H1 (cell line): ENCODE data around the gene TBC1D16. TPM values are rescaled to one million over a fixed set of nuclear protein-coding genes. Genes with fewer than 3 reads are reported as not detected.

ENCODE experiments used
- CHD1 ChIP-seq: IDR thresholded peaks from 2 replicates; pipeline ENCODE4 v1.6.1; 2012; ENCODE audit warnings: low read depth, low read length, improper control_type of control experiment
- CREB1 ChIP-seq: IDR thresholded peaks from 2 replicates; pipeline ENCODE4 v1.6.1; 2012; ENCODE audit warnings: inconsistent platforms
- EZH2 ChIP-seq: fragments of 200-600 bp; sonication (generic); IDR thresholded peaks from 2 replicates; pipeline ENCODE4 v1.7.1; 2012; ENCODE audit warnings: low read depth, mild to moderate bottlenecking, moderate library complexity, low read length, inconsistent platforms; ENCODE audit not compliant: severe bottlenecking
- FOSL1 ChIP-seq: IDR thresholded peaks from 2 replicates; pipeline ENCODE4 v1.6.1; 2011; ENCODE audit warnings: mild to moderate bottlenecking, low read depth, low read length, moderate library complexity; ENCODE audit not compliant: insufficient read depth
- GABPA ChIP-seq: IDR thresholded peaks from 2 replicates; pipeline ENCODE4 v1.6.1; 2011; ENCODE audit warnings: mild to moderate bottlenecking, low read length, moderate library complexity, borderline replicate concordance; ENCODE audit not compliant: insufficient read depth
- JUND ChIP-seq: IDR thresholded peaks from 2 replicates; pipeline ENCODE4 v1.6.1; 2011; ENCODE audit warnings: mild to moderate bottlenecking, improper control_type of control experiment, low read length
- POU5F1 ChIP-seq: IDR thresholded peaks from 2 replicates; pipeline ENCODE4 v1.6.1; 2011; ENCODE audit warnings: low read depth, mild to moderate bottlenecking, low read length, moderate library complexity
- RAD21 ChIP-seq, 2 experiments: IDR thresholded peaks in 1 of 2; conservative IDR thresholded peaks in 1 of 2; 2 replicates each; pipeline ENCODE4 v1.6.1; 2011; ENCODE audit warnings: low read depth in 2 of 2, low read length in 2 of 2, improper control_type of control experiment in 1 of 2, inconsistent platforms in 1 of 2, mild to moderate bottlenecking in 1 of 2, moderate library complexity in 1 of 2
- RFX5 ChIP-seq: IDR thresholded peaks from 2 replicates; pipeline ENCODE4 v1.6.1; 2011; ENCODE audit warnings: low read depth, low read length, improper control_type of control experiment, borderline replicate concordance
- polyA plus RNA-seq, 7 experiments: library from polyadenylated mRNA; depleted of rRNA in 3 of 7; stranded (reverse) in 5 of 7; unstranded in 2 of 7; fragments of >200 nt in 5 of 7; fragments of 200-250 nt in 2 of 7; gene quantifications; 1 replicate in 5 of 7; 2 replicates in 1 of 7; 4 replicates in 1 of 7; pipeline versions ENCODE4 v1.2.1 to v1.2.3, GENCODE V29; 2011 to 2013; ENCODE audit warnings: missing spikeins in 2 of 7, mixed read lengths in 2 of 7
- total RNA-seq: library from RNA; stranded (reverse); fragmentation: NEBNext Ultra II Directional; extraction: Animal tissue kit (Norgen Biotek cat#: 25700); gene quantifications from 2 replicates; pipeline ENCODE4 v1.2.1, GENCODE V29; 2021

The TBC1D16 gene
- total and polyA plus RNA-seq, 2 of the 8 experiments (the other 6 are each of a cell fraction or from before 2014, with no cell fraction given), result 21.1 to 109 TPM

GRCh38 chr17:79919862-79920720 is 115.6 kb downstream of the TBC1D16 start (continued):
- no peak for TF ChIP-seq RAD21 (IDR thresholded peaks at IDR 0.05 in 1 of 2, conservative IDR thresholded peaks at IDR 0.05 in 1 of 2; ENCODE audit: low read depth in 2 of 2, low read length in 2 of 2)
- no peak for TF ChIP-seq FOSL1
- TF ChIP-seq RFX5, result no peak
- TF ChIP-seq JUND, result no peak
- TF ChIP-seq EZH2, result no peak
- no peak for TF ChIP-seq POU5F1
- no peak for TF ChIP-seq GABPA
- no peak for TF ChIP-seq CREB1
- TF ChIP-seq CHD1, result no peak
